HepG2 (cell line): ENCODE data around the gene ENDOG. TPM values are rescaled to one million over a fixed set of nuclear protein-coding genes. Genes with fewer than 3 reads are reported as not detected.

Source experiments
- ARHGAP35 ChIP-seq: sonication (generic); formaldehyde crosslinking; IDR thresholded peaks from 2 replicates; pipeline ENCODE4 v1.9.0; 2022; ENCODE audit warnings: mild to moderate bottlenecking, inconsistent platforms, moderate library complexity, missing genetic modification reagents, borderline replicate concordance
- ARID5B ChIP-seq: IDR thresholded peaks from 2 replicates; pipeline ENCODE4 v1.4.0; 2020; ENCODE audit warnings: mild to moderate bottlenecking, missing genetic modification reagents
- CENPX ChIP-seq: sonication (generic); formaldehyde crosslinking; IDR thresholded peaks from 2 replicates; pipeline ENCODE4 v1.9.0; 2021; ENCODE audit warnings: mild to moderate bottlenecking, missing genetic modification reagents, moderate library complexity
- FUBP1 ChIP-seq: sonication (generic); formaldehyde crosslinking; IDR thresholded peaks from 2 replicates; pipeline ENCODE4 v1.5.1; 2020; ENCODE audit warnings: missing genetic modification reagents, mild to moderate bottlenecking, borderline replicate concordance
- KDM1A ChIP-seq: IDR thresholded peaks from 2 replicates; pipeline ENCODE4 v1.6.1; 2016; ENCODE audit warnings: missing compliant biosample characterization
- NR2C2 ChIP-seq: sonication (generic); formaldehyde crosslinking; IDR thresholded peaks from 2 replicates; pipeline ENCODE4 v1.4.0; 2020; ENCODE audit warnings: missing genetic modification reagents, mild to moderate bottlenecking, moderate library complexity, borderline replicate concordance
- RFXANK ChIP-seq: IDR thresholded peaks from 2 replicates; pipeline ENCODE4 v1.6.1; 2016
- RXRB ChIP-seq: IDR thresholded peaks from 2 replicates; pipeline ENCODE4 v1.6.1; 2016; ENCODE audit warnings: borderline replicate concordance, missing genetic modification reagents, missing compliant biosample characterization
- SETDB1 ChIP-seq: sonication (generic); formaldehyde crosslinking; IDR thresholded peaks from 2 replicates; pipeline ENCODE4 v1.5.1; 2020; ENCODE audit warnings: missing genetic modification reagents, mild to moderate bottlenecking, borderline replicate concordance
- TFDP1 ChIP-seq: IDR thresholded peaks from 2 replicates; pipeline ENCODE4 v1.6.1; 2016; ENCODE audit warnings: missing compliant biosample characterization, missing genetic modification reagents, borderline replicate concordance
- ZNF329 ChIP-seq: sonication (generic); formaldehyde crosslinking; IDR thresholded peaks from 2 replicates; pipeline ENCODE4 v1.9.0; 2021; ENCODE audit warnings: low read depth, mild to moderate bottlenecking, missing genetic modification reagents
- ZNF335 ChIP-seq: sonication (generic); formaldehyde crosslinking; IDR thresholded peaks from 2 replicates; pipeline ENCODE4 v1.4.0; 2020; ENCODE audit warnings: missing genetic modification reagents
- ZNF33B ChIP-seq: sonication (generic); formaldehyde crosslinking; IDR thresholded peaks from 2 replicates; pipeline ENCODE4 v1.5.1; 2020; ENCODE audit warnings: mild to moderate bottlenecking, missing genetic modification reagents
- ZNF512 ChIP-seq: sonication (generic); formaldehyde crosslinking; IDR thresholded peaks from 2 replicates; pipeline ENCODE4 v1.4.0; 2020; ENCODE audit warnings: mild to moderate bottlenecking, missing genetic modification reagents
- ZNF564 ChIP-seq: sonication (generic); formaldehyde crosslinking; IDR thresholded peaks from 2 replicates; pipeline ENCODE4 v1.8.1; 2023; ENCODE audit warnings: mild to moderate bottlenecking, missing genetic modification reagents
- ZNF780A ChIP-seq: sonication (generic); formaldehyde crosslinking; IDR thresholded peaks from 2 replicates; pipeline ENCODE4 v1.8.0; 2022; ENCODE audit warnings: mild to moderate bottlenecking, missing genetic modification reagents, moderate library complexity
- polyA plus RNA-seq, 8 experiments: library from polyadenylated mRNA; depleted of rRNA in 3 of 8; stranded (reverse) in 7 of 8; unstranded in 1 of 8; fragments of >200 nt; fragmentation: Illumina TruSeq in 4 of 8; extraction: Trizol in 4 of 8; gene quantifications; 2 replicates each; pipeline versions ENCODE4 v1.2.1 to v1.2.3, GENCODE V29; 2011 to 2016; ENCODE audit warnings: low read depth in 4 of 8, missing spikeins in 1 of 8, mixed read lengths in 1 of 8; ENCODE audit not compliant: insufficient read depth in 1 of 8
- total RNA-seq, 5 experiments: library from RNA; depleted of rRNA; stranded (reverse); fragments of >200 nt; fragmentation: Illumina TruSeq; extraction: Trizol; gene quantifications; 2 replicates each; pipeline ENCODE4 v1.2.3, GENCODE V29; 2016; ENCODE audit warnings: low read depth in 1 of 5
- TF ChIP-seq, protein P1 (sequence below): sonication (generic); formaldehyde crosslinking; IDR thresholded peaks from 2 replicates; pipeline ENCODE4 v1.8.1; 2023; ENCODE audit warnings: mild to moderate bottlenecking, missing genetic modification reagents, borderline replicate concordance
- TF ChIP-seq, protein P2 (sequence below): sonication (generic); formaldehyde crosslinking; IDR thresholded peaks from 2 replicates; pipeline ENCODE4 v1.9.0; 2021; ENCODE audit warnings: missing genetic modification reagents, mild to moderate bottlenecking, borderline replicate concordance

Gene ENDOG
- total and polyA plus RNA-seq, 2 of the 13 experiments (the other 11 are each of a cell fraction or from before 2014, with no cell fraction given), result 26.3 to 28.8 TPM

GRCh38 chr9:128863647-128864046 is 45.3 kb downstream of the ENDOG start (continued):
- TF ChIP-seq ZNF329 (CRISPR knock-in tag) (0 out of 2 replicates have a peak, but pooled peaks have one; percentile 25), SETDB1 (CRISPR knock-in tag) (no peak), ARID5B (CRISPR knock-in tag) (no peak), ZNF780A (CRISPR knock-in tag) (no peak), RXRB (CRISPR knock-in tag) (peak; percentile 15; the same call in 1 of the 2 replicates), ZNF512 (CRISPR knock-in tag) (no peak), ZNF33B (CRISPR knock-in tag) (no peak), CENPX (CRISPR knock-in tag) (no peak), RFXANK (no peak), ZNF564 (CRISPR knock-in tag) (no peak), NR2C2 (CRISPR knock-in tag) (no peak), ZNF335 (CRISPR knock-in tag) (no peak), ARHGAP35 (no peak), TFDP1 (no peak), FUBP1 (CRISPR knock-in tag) (no peak), KDM1A (CRISPR knock-in tag) (no peak)
- TF ChIP-seq, protein P1, sequence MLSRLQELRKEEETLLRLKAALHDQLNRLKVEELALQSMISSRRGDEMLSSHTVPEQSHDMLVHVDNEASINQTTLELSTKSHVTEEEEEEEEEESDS (CRISPR knock-in tag), result no peak
- TF ChIP-seq, protein P2, sequence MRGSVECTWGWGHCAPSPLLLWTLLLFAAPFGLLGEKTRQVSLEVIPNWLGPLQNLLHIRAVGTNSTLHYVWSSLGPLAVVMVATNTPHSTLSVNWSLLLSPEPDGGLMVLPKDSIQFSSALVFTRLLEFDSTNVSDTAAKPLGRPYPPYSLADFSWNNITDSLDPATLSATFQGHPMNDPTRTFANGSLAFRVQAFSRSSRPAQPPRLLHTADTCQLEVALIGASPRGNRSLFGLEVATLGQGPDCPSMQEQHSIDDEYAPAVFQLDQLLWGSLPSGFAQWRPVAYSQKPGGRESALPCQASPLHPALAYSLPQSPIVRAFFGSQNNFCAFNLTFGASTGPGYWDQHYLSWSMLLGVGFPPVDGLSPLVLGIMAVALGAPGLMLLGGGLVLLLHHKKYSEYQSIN (CRISPR knock-in tag), result no peak
